ENCODE data around the gene PLG.
A peak's percentile ranks its signal among the peaks of the same experiment; 100 is the strongest.
"Not testable (repeated sequence)": the region's sequence is repeated elsewhere in the genome, so short reads cannot be mapped to it uniquely, and the experiment has no call there.

Gene PLG

DNA sequence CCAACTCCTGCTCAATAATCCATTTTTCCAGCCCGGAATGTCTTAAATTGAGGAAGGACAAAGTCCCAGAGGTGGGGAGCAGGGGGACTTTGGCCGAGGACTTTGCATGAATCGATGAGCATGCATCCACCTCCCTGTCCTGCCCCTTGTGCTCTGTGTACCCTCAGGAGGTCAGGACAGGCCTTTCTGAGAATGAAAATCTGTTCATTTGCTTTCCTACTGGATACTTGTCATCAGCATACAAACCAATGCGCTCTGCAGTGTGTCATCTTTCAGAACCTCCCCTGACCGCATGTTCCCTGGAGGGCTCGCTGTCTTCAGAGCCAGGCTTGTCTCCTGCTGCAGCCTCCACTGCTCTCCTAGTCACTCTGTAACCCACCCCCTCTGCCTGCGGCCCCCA, 2.6 kb downstream of the PLG start:
- DNase-seq (ENCODE audit: low read depth), result not testable (repeated sequence)

DNA sequence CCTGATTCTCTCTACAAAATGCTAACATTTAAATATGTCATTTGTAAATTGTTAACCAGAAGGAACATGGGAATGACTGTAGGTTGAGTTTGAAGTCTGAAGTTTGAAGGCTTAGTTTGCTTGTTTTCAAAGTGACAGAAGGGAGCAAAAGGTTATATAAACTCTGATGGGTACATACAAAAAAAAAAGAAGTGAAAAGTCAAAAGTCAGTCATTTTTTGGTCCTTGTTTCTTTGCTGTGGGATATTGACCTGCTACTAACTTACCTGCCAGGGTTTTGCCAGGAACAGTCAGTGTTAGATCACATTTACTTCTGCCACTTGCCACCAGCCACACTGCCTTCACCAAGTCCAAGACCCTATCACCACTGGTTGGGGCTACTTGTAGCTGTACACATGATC, 6.9 kb downstream of the PLG start:
- DNase-seq (ENCODE audit: low read depth), result not testable (repeated sequence)

DNA sequence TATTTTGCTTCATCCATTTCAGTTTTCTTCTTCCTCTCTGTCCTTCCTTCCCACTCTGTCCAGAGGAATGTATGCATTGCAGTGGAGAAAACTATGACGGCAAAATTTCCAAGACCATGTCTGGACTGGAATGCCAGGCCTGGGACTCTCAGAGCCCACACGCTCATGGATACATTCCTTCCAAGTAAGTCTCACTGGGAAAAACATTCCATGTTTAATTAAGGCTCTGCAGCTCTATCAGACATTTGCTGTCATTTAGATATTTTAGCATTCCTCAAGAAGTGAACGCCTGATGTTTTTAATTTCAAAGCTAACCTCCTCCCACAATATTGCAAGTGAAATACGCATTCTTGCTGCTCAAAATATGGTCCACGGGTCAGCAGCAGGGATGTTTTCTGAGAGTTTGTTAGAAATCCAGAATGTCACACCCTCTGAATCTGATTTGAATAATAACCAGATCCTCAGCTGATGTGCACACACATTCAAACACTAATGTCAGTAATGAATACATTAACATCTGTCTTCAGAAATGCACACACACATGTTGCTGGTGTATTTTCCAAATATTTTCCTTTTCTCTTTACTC, 12.8 kb downstream of the PLG start:
- DNase-seq (ENCODE audit: low read depth), result no peak

DNA sequence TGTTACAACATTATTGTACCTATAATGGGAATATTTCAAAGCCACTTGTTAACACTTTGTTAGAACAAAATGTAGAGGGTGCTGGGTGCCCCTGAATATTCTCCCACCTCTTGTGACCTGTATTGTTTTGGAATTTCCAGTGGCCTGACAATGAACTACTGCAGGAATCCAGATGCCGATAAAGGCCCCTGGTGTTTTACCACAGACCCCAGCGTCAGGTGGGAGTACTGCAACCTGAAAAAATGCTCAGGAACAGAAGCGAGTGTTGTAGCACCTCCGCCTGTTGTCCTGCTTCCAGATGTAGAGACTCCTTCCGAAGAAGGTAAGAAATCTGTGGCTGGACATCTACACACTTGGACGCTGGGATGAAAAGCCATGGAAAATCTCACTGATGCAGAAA, 28.9 kb downstream of the PLG start:
- DNase-seq (ENCODE audit: low read depth), result no peak

DNA sequence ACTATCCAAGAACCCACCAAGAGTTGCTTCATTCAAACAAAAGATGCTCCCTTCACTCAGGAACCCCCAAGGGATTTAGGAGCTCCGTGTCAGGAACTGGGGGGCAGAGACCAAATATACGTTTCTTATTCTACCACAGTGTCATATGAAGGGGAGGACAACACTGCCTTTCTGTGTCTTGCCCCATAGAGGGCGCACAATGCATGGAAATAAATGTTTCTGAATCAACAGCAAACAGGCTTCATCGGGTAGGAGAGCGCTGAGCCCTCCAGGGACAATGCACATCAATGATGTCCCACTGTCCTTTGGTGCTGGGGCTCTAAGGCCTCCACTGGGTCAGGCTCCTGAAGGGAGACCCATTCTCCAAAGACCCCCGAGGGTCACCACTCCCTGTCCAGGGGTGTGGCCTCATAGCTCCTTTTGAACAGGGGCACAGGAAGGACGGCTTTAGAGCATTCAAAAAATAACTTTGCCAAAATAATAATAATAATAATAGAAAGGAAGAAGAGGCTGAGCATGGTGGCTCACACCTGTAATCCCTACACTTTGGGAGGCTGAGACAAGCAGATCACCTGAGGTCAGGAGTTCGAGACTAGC, 31.1 kb downstream of the PLG start:
- DNase-seq (ENCODE audit: low read depth), result no peak

DNA sequence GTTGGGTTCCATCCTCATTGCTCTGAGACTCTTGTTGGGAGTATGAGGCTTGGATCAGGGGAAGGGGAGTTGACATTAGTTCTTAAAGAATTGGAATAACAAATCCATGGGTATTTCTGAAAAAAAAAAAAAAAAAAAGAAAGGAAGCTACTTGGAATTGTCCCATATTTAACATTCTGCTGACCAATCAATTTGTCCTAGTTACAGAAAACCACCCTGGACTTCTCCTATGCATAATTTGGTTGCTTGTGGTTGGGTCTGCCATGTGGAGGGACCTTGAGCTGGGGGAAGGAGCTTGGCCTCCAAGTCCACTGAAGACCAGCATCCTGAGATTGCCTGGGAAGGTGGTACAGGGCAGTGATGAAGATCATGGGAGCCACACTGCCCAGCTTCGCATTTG, 32.6 kb downstream of the PLG start:
- DNase-seq (ENCODE audit: low read depth), result no peak

DNA sequence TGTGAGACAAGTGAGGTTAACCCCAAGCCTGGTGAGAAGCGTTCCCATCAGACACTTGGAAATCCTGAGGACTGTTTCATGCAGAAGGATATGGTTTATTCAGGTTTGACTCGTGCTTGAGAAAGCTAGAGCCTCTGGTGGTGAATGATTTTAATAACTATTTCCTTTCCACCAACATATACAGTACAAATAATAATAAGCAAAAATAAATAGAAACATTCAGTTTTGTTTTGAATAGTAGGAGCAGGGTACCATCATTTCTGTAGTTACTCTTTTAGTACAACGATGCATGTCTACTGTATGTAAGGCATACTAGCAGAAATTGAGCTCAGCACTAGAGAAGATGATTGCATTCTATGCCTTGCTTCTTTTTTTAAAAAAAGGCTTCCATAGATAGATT, 33.5 kb downstream of the PLG start:
- DNase-seq (ENCODE audit: low read depth), result no peak

DNA sequence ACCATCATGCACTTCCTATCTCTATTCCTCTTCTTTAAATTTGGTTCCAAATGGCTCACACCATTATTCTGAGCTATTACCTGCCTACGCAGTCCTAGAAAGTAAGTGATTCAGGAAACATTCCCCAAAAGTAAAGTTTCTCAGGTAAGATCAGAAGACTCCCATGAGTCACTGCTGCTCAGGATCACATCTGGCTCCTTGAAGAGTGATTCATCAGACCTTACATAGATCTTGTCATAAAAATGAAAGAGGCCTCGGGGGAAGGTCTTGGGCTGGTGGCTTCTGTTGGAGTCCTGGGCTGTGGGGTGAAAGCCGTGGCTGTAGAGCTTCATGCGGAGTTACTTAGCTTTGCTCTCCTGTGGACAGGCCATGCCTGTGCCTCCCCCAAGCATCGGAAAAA, 35.9 kb downstream of the PLG start:
- DNase-seq (ENCODE audit: low read depth), result no peak

DNA sequence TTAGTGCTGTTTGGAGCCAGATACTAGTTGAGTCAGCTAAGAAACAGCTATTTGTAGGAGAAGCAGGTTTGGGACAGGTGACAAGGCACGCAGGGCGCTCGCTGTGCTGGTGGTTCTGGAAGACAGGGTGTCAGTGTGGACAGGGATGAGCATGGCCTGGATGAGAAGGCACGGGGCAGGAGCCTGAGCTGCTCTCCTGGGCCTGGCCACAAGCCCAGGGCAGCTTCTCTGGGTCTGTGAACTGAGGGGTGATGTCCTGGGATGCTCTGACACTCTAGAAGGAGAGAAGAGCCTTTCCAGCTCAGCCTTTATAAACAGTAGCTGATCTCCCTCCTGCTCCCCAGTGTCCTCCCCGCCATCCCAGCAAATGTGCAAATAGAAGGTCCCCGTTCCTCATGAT, 37.9 kb downstream of the PLG start:
- DNase-seq (ENCODE audit: low read depth), result no peak

DNA sequence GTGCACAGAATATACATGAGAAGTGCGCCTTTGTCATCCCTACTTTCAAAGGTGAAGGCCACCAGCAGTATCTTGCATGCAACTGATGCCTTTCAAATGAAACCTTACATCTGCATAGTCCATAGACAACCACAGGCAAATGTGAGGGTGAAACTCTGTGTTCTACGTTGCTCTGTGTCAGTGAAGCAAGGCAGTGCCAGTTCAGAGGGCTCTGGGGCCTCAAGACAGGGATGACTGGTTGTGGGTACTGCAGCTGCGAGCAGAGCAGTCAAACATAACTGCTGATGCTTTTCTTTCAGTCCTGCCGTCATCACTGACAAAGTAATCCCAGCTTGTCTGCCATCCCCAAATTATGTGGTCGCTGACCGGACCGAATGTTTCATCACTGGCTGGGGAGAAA, 39.0 kb downstream of the PLG start:
- not testable (repeated sequence) for DNase-seq (ENCODE audit: low read depth)

DNA sequence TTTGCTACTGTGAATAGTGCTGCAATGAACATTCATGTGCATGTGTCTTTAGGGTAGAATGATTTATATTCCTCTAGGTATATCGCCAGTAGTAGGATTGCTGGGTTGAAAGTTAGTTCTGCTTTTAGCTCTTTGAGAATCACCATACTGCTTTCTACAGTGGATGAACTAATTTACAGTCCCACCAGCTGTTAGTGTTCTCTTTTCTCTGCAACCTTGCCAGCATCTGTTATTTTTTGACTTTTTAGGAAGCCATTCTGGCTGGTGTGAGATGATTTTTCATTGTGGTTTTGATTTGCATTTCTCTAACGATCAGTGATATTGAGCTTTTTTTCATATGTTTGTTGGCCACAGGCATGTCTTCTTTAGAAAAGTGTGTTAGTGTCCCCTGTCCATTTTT, 40.0 kb downstream of the PLG start:
- no peak for DNase-seq (ENCODE audit: low read depth)

DNA sequence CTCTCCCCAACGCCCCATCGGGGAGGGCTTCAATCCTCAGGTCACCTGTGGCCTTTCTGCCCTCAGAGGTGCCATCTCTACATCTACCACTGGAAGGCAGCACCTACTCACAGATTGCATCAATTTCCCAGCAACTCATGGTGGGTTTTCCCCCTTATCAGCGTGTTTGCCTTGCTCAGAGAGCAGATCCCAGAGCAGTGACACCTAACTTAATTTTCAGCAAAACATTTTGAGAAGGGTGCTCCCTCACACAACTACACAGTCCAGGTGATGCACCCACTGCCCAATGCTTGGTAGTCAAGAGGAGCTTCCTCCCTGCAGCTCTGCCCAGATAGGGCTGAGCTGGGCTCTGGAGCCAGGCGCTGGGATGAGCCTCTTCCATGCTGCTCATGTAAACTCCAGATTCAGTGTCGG, 48.2 kb downstream of the PLG start:
- no peak for DNase-seq (ENCODE audit: low read depth)

DNA sequence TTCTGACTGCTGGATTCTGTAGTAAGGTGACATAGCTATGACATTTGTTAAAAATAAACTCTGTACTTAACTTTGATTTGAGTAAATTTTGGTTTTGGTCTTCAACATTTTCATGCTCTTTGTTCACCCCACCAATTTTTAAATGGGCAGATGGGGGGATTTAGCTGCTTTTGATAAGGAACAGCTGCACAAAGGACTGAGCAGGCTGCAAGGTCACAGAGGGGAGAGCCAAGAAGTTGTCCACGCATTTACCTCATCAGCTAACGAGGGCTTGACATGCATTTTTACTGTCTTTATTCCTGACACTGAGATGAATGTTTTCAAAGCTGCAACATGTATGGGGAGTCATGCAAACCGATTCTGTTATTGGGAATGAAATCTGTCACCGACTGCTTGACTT, 51.2 kb downstream of the PLG start:
- not testable (repeated sequence) for DNase-seq (ENCODE audit: low read depth)

DNA sequence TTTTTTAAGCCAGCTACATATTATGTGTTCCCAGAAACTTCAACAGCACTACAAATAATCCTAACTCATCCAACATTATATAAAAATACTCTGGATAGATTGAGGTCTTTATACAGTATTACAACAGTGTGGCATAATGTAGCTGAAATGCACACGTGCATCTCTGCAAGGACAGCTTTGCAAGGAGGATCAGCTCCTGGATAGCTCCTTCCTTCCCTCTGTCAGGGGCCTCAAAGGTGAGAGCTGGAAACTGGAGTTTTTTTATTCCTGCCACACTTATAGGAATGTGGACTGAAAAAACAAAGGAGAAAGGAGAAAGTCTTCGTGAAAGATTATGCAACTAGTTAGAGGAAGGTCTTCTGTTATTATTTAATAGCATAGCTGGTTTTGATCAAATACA, 53.1 kb downstream of the PLG start:
- DNase-seq (ENCODE audit: low read depth), result no peak

DNA sequence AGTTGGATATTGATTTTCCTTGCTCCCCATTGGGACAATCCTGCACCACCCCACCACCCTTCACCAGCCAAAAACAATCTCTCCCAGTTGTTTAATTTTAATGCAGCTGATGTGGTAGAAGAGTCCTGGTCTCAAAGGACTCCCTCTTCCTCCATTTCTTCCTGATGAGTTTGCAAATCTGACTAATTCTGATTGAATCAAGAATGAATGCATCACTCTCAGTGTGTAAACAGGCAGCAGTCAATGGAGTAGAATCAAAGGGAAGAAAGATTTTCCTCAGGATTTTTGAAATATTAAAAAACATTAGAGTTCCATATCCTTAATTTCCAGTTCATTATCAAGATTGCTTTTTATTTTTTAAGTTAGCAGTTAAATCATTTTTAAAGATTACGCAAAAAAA, 54.0 kb downstream of the PLG start:
- DNase-seq (ENCODE audit: low read depth), result no peak

DNA sequence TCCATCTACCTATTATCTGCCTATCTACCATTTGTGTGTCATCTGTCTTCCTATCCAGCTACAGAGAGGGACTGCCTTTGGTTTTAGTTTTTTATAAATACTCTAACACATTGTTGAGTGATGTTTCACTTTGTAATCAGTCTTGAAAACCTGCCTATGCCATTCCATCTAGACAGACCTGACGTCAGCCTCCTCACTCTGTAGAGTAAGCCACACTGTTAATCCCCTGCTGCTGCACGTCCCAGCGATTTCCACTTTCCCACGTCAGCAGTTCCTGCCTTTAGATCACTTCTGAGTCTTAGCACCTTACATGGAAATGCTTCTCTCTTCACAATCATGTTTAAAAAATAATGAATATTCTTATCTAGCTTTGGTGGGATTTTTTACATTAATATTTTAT, 54.8 kb downstream of the PLG start:
- no peak for DNase-seq (ENCODE audit: low read depth)

DNA sequence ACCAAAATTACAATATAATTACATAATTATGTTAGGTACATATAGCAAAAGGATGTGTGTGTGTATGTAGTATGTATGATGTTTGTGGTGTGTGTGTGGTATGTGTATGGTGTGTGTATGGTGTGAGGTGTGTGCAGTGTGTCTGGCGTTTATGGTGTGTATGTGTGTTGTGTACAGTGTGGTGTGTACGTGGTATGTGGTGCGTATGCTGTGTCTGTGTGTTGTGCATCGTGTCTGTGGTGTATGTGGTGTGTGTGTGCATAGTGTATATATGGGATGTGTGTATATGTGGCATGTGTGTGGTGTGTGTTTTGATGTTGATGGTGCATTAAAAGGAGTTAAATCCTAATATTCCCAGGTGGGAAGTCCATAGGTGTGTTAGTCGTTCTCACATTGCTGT, 62.8 kb downstream of the PLG start:
- no peak for DNase-seq (ENCODE audit: low read depth)

DNA sequence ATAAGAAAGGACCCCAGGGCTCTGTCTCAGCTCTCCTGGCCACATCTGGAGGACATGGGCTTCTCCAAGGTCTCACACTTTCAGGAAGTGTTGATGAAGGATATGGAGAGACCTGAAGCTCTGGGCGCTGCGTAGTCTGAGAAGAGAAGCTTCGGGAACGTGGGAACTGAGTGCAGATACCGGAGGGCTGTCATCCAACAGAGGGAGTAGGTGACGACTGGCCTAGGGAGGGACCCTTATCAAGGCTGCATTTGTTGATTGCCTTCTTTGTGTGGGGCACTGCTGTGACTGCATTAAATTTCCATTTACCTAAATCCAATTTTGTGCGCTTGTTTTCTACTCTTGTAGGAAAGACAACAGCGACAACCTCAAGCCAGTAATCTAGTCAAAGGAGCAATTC, 63.4 kb downstream of the PLG start:
- DNase-seq (ENCODE audit: low read depth), result no peak

DNA sequence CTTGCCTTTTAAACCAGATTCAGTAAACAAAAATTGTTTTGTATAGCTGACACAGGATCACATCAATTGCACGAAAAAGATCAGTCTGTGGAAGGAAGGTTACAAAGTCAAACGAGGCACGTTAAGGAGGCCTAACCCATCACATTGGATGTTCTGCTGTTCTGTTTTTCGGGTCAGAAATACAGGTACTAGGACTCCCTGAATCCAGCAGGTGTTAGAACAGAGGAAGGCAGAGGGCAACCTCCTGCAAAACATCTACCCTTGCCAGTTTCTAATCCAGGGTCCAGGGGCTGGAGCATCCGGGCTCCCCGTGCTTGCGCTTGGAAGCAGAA, 64.6 kb downstream of the PLG start:
- no peak for DNase-seq (ENCODE audit: low read depth)

DNA sequence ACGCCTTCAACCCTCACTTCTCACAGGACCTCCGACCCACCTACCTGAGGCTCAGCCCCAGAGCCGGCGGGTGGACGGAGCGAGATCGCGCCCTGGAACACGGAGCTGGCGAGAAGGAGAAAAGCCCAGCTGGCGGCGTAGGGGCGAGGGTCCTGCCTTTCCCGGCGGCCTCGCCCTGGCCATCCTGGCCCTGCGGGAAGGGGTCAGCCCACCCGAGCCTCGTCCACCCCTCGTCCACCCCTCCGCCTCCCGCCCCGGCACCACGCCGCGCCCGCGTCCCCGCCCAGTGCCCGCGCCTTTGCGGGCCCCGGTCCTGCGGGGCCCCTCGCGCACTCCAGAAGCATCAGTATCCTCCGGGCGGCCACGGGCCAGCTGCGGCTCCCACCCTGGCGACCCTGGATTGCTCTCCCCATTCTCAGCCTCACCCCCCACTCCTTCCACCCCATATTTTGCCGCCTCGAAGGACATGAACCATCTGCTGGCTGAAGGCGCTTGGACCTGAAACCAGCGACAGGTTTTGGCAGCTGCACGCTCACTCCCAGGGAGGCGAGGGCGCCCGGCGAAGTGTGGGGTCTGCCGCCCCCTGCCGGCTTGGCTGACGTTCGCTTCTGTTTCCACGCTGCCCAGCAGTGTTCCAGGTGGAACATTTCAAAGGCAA, 65.1 kb downstream of the PLG start:
- peak; percentile 53 for DNase-seq (ENCODE audit: low read depth)

DNA sequence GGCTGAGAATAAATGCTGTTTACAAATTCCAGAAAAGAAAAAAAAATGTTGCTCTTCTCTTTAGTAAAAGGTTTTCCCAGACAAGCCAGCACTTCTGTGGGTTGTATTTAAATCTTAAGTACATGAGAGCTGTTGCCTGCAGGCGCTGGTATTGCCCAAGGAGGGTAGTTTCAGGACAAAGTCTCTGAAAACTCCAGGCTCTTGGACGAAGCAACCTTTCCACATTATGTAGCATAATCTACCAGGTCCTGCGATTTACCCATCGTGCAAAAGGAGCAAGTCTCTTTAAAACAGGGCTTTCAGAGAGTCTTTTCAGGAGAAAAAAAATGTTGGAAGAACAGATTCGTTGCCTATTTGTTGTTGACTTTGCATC, 65.6 kb downstream of the PLG start:
- no peak for DNase-seq (ENCODE audit: low read depth)

DNA sequence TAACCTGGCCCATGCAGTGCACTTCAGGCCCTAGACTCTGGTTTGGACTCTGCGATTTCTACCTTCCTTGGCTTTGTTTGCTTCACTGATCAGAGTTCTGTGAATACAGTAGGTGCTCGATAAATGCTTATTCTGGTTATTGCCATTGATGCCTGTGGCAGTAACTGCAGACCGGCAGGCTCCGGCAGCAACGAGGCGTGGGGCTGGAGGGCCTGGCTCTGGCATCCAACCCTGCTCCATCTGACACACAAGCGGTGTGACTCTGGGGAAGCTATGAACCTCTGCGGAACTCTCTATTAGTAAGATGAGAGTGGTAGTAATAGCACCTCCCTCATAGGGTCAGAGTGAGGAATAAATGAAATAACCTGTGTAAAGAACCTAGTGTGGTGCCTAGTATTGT, 66.1 kb downstream of the PLG start:
- no peak for DNase-seq (ENCODE audit: low read depth)

DNA sequence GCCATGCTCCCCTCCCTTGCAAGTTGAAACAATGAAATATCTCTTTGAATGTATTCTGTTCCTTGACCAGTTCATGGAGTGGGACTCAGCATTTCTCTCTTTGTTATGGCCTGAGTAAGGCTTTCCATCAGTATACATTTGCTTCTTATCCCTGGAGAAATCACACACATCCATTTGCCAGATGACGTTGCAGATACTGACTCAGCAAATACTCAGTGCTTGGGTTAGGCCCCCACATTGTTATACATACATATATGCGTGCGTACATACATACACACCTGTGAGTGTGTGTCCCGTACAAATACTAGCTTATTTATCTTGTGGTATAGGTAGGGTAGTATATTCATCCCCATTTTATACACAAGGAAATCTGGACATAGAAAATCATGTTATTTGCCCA, 72.4 kb downstream of the PLG start:
- no peak for DNase-seq (ENCODE audit: low read depth)
